NCI-H1436 treated with DMSO at 0.1 percent for 48 hours (cell line): Measurements from ENCODE around the gene MGST3.
"Not testable (repeated sequence)": the region's sequence is repeated elsewhere in the genome, so short reads cannot be mapped to it uniquely, and the experiment has no call there.

Experiments
- DNase-seq: peaks from one replicate; lab custom pipeline; 2025; lab: John Stamatoyannopoulos, UW

Gene MGST3

DNA sequence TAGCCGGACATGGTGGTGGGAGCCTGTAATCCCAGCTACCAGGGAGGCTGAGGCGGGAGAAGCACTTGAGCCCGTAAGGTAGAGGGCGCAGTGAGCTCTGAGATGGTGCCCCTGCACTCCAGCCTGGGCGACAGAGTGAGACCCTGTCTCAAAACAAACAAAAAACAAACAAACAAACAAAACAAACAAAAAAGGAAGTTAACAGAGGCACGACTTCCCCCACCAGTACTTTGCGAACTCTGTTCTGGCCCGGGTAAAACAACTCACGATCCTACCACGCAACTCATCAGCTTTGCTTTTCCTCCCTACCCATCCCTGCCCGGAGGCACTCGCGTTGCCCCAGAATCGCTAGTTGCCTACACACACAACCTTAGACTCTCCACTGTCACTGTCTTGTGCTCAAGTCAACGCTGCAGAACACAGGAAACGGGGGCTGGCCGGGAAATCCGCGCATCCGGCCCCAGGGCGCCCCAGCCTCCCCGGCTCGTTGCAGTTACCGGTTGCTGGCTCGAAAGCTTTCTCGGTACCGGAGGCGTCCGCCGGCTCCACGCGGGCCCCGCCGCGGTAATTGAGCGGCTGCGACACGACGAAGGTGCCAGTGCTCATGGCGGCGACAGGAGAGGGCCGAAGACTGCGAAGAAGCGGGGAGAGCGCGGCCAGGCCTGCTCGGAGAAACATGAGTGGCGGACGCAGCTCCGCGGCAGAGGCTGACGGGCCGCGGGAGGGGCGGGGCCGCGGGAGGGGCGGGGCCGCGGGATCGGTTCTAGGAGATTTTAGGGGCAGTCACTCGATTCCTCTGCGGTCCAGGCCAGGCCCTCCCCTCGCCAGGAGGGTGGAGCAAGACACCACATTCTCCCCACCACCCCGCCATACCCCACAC, 67.1 kb downstream of the MGST3 start, which contains the start of gene ALDH9A1:
TSS of gene ALDH9A1 (minus strand) at position 682 of the 880 bp plus-strand sequence. CDS start at position 678, 4 bp downstream.
- DNase-seq, result peak; percentile 53

DNA sequence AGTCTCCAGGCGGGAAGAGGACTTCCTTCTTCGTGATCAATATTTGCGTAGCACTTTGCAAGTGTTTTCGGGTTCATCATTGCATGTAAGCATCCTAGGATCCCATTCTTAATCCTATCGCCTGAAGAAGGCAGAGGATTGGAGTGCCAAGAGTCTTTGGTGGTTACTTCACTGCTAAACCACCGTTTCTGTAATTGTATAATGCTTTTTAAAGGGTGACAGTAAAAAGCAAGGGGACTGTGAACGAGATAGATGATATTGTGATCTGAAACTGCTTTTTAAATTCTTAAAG, 67.7 kb downstream of the MGST3 start:
- no peak for DNase-seq

DNA sequence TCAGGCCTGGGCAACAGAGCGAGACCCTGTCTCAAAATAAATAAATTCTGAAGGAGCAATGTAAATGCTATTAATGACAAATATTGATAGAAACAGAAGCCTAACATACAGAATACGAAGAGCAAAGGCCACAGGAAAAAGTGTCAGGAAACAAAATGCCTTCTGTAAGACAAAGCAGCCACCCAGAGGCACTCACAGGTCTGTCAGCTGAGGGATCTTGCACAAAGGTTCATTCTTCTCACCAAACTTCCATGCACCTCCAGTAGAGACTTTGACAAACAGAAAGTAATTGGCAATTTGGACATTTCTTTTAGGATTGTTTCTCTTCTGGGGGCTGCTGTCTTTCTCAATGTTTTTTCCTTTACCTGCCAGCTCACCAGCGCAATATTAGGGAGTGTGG, 68.5 kb downstream of the MGST3 start:
- no peak for DNase-seq

GRCh38 chr1:165701922-165702321, 70.9 kb downstream of the MGST3 start:
- not testable (repeated sequence) for DNase-seq

- DNase-seq, result no peak
Observed at GRCh38 chr1:165703648-165704047, 72.6 kb downstream of the MGST3 start.
